Neural crest cell (in vitro differentiated cells): ENCODE results near the gene ADAT3. TPM values are rescaled to one million over a fixed set of nuclear protein-coding genes. Genes with fewer than 3 reads are reported as not detected.

Experiments
- DNase-seq: peaks from one replicate; pipeline ENCODE4 v3.0.0; 2021; ENCODE audit warnings: low read depth, mixed read lengths, low spot score
- H3K27ac Mint-ChIP-seq: one replicate; pipeline ENCODE4 v1.8.0; 2021; ENCODE audit warnings: mild to moderate bottlenecking, mixed read lengths; ENCODE audit not compliant: unreplicated experiment
- H3K27me3 Mint-ChIP-seq: 2 replicates; pipeline ENCODE4 v1.8.0; 2021; ENCODE audit warnings: low read depth, mild to moderate bottlenecking, mixed read lengths
- H3K36me3 Mint-ChIP-seq: 2 replicates; pipeline ENCODE4 v1.8.0; 2021; ENCODE audit warnings: low read depth, mild to moderate bottlenecking, mixed read lengths
- H3K4me1 Mint-ChIP-seq: 2 replicates; pipeline ENCODE4 v1.8.0; 2021; ENCODE audit warnings: mixed read lengths
- H3K4me3 Mint-ChIP-seq: one replicate; pipeline ENCODE4 v1.8.0; 2021; ENCODE audit warnings: mild to moderate bottlenecking, mixed read lengths
- H3K9me3 Mint-ChIP-seq: 2 replicates; pipeline ENCODE4 v1.8.0; 2021; ENCODE audit warnings: mixed read lengths
- CTCF ChIP-seq: fragments of 200-600 bp; sonication (generic); conservative IDR thresholded peaks from 2 replicates; pipeline ENCODE4 v1.5.0; 2021; ENCODE audit warnings: antibody characterized with exemption, mild to moderate bottlenecking
- total RNA-seq: library from RNA; stranded (reverse); gene quantifications from 2 replicates; pipeline ENCODE4 v1.2.1, GENCODE V29; 2021

ADAT3 gene
- total RNA-seq, 1 donor from 2014 or later = 13.7 TPM

GRCh38 chr19:1933244-1933643, 28.0 kb downstream of the ADAT3 start:
- H3K4me1 Mint-ChIP-seq = peaks cover 20% of the 10 kb centered on the region
- no peak for TF ChIP-seq CTCF
- peaks cover 3% of the 10 kb centered on the region for H3K27me3 Mint-ChIP-seq
- no peak for DNase-seq
- H3K9me3 Mint-ChIP-seq = peaks cover 4% of the 10 kb centered on the region
- H3K4me3 Mint-ChIP-seq = no peak overlapping the region
- H3K27ac Mint-ChIP-seq = no peak overlapping the region
- H3K36me3 Mint-ChIP-seq = peaks cover 6% of the 10 kb centered on the region

- Mint-ChIP-seq H3K4me3 (peak overlapping the region; percentile 7), H3K27ac (no peak overlapping the region), H3K9me3 (peaks cover 4% of the 10 kb centered on the region), H3K4me1 (peaks cover 20% of the 10 kb centered on the region), H3K36me3 (peaks cover 6% of the 10 kb centered on the region), H3K27me3 (peaks cover 3% of the 10 kb centered on the region)
- TF ChIP-seq CTCF = no peak
- no peak for DNase-seq
Observed at GRCh38 chr19:1933942-1934341, 28.7 kb downstream of the ADAT3 start.

GRCh38 chr19:1935484-1936208, 30.4 kb downstream of the ADAT3 start:
- H3K27me3 Mint-ChIP-seq = no peaks in the 10 kb centered on the region

GRCh38 chr19:1936430-1936829, 31.2 kb downstream of the ADAT3 start:
- Mint-ChIP-seq H3K27me3 (no peaks in the 10 kb centered on the region), H3K4me3 (peak overlapping the region; percentile 69), H3K9me3 (peaks cover 4% of the 10 kb centered on the region), H3K4me1 (peaks cover 21% of the 10 kb centered on the region), H3K36me3 (peaks cover 6% of the 10 kb centered on the region), H3K27ac (no peak overlapping the region)
- DNase-seq = no peak
- no peak for TF ChIP-seq CTCF

More at GRCh38 chr19:1935484-1936208, 30.4 kb downstream of the ADAT3 start:
- H3K4me1 Mint-ChIP-seq = peaks cover 21% of the 10 kb centered on the region
- H3K27ac Mint-ChIP-seq = no peak overlapping the region
- peaks cover 4% of the 10 kb centered on the region for H3K9me3 Mint-ChIP-seq
- no peak for DNase-seq
- no peak overlapping the region for H3K4me3 Mint-ChIP-seq
- no peak for TF ChIP-seq CTCF
- peaks cover 6% of the 10 kb centered on the region for H3K36me3 Mint-ChIP-seq

- Mint-ChIP-seq H3K9me3 (no peaks in the 10 kb centered on the region), H3K27ac (no peak overlapping the region), H3K4me3 (peak overlapping the region; percentile 70), H3K27me3 (no peaks in the 10 kb centered on the region), H3K36me3 (peaks cover 6% of the 10 kb centered on the region), H3K4me1 (peaks cover 21% of the 10 kb centered on the region)
- no peak for DNase-seq
- TF ChIP-seq CTCF = no peak
Observed at GRCh38 chr19:1936916-1937610, 31.9 kb downstream of the ADAT3 start.
